MG63 (cell line): ENCODE results near the gene KLHL29. TPM values are rescaled to one million over a fixed set of nuclear protein-coding genes. Genes with fewer than 3 reads are reported as not detected.

Experiments
- DNase-seq: peaks from one replicate; pipeline ENCODE4 v3.0.0-alpha.2; 2020
- H3K27me3 ChIP-seq: fragments of 250-450 bp; sonication (Bioruptor Pico); 2 replicates; pipeline ENCODE4 v1.5.1; 2020; ENCODE audit warnings: mild to moderate bottlenecking, moderate library complexity
- H3K36me3 ChIP-seq: fragments of 250-450 bp; sonication (Bioruptor Pico); 2 replicates; pipeline ENCODE4 v1.5.1; 2020; ENCODE audit warnings: mild to moderate bottlenecking, moderate library complexity
- H3K4me3 ChIP-seq: fragments of 250-450 bp; sonication (Bioruptor Pico); 2 replicates; pipeline ENCODE4 v1.5.1; 2020; ENCODE audit warnings: mild to moderate bottlenecking, moderate library complexity
- H3K9me3 ChIP-seq: fragments of 250-450 bp; sonication (Bioruptor Pico); 2 replicates; pipeline ENCODE4 v1.5.1; 2020; ENCODE audit warnings: mild to moderate bottlenecking, moderate library complexity
- total RNA-seq: library from RNA; depleted of rRNA; stranded (reverse); fragments of >200 nt; shearing (Covaris generic); gene quantifications from 2 replicates; pipeline ENCODE4 v1.2.3, GENCODE V29; 2014; ENCODE audit warnings: low replicate concordance

KLHL29 gene
- total RNA-seq, 1 experiment from 2014 or later = 1.5 TPM

DNA sequence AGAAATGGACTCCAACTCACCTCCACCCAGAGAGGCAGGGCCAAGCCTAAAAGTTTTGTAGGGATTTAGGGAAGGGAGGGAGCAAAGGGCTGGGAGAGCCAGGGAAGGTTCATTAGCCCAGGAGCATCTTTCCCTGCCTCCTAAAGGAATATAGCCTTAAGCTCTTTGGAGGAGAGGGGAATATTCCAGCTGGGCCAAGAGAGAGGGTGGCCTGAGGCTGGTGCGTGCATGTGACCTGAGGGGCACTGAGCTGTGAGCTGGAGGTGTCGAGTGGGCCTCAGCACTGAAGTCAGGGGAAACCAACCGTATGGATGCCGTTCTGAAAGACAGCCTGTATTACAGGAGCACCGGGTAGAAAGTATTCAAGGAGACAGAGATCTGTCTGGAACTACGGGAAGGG lies 112.6 kb downstream of the KLHL29 start:
- Histone ChIP-seq H3K36me3 (no peaks in the 10 kb centered on the region), H3K9me3 (no peaks in the 10 kb centered on the region), H3K4me3 (no peak overlapping the region), H3K27me3 (no peaks in the 10 kb centered on the region)
- no peak for DNase-seq

DNA sequence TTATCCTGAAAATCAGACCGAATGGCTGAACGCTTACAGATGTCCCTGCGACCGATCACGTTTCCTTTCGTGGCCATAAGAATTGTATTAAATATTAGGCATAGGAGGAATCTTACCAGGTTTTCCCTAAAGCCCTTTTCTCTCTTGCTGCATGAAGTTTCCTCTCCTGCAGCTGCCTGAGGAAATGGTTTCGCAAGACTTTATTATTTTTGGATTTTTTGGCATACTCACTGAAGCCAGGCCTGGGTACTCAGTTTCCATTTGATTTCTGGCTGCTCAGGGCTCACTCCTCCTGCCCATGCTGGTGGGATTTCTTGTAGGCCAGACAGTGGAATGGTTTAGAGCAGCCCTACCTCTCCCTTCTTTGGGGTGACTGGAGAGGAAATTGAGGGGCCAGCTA lies 114.0 kb downstream of the KLHL29 start:
- Histone ChIP-seq H3K9me3 (no peaks in the 10 kb centered on the region), H3K27me3 (no peaks in the 10 kb centered on the region), H3K4me3 (no peak overlapping the region), H3K36me3 (no peaks in the 10 kb centered on the region)
- DNase-seq = no peak

DNA sequence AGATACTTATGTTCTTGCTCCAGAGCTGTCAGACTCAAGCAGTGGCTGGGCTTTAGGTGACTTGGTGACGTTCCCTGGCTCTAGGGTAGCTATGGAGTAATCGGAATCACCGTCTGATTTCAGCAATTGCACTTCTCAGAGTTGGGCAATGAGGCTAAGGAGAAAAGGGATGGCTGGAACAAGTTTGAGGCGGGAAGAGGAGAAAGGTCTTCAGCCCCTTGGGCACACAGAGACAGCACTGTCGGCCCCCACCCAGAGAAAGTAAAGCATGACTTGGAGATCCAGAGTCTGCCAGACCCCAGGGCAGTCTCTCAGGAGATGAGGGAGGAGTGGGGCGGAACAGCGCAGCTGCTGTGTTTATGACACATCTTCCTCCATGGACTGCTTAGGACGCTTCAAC lies 114.5 kb downstream of the KLHL29 start:
- no peaks in the 10 kb centered on the region for H3K9me3 ChIP-seq
- H3K36me3 ChIP-seq = no peaks in the 10 kb centered on the region
- no peak for DNase-seq
- no peaks in the 10 kb centered on the region for H3K27me3 ChIP-seq
- no peak overlapping the region for H3K4me3 ChIP-seq

DNA sequence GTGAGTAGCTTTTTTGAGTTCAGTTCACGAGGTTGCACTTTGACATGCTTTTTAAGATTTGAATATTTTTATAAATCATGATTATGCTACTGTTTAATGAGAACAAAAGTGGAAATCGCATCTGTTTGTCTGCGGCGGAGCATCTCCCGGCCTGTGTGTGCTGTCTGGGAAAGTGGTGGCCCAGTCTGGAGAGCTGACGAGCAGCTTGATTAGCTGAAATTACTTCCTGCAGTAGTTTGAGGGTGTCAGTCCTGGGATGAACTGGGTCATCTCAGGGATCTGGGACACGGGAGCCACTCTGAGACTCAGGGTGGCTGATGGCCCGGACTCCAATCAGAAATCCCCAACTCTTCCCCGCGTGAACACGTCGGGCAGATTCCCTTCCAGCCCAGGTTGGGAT lies 115.9 kb downstream of the KLHL29 start:
- H3K4me3 ChIP-seq = no peak overlapping the region

DNA sequence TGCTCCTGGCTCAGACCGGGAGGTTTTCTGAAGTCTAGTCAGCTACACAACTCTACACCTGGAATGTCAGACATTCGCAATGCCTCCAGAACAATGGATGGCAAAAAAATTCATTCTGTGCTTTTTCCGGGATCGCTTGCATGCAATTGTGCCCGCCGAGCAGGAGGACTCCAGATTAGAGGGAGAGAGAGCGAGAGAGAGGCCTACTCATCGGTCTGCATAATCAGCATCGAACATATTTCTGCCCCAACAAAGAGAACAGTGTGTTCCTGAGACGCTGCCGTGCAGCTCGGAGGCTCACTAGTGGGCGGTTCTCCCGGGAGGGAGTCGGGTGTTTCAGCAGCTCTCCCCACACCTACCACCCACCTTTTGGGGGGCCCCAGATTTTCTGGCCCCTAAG lies 117.1 kb downstream of the KLHL29 start:
- Histone ChIP-seq H3K27me3 (no peaks in the 10 kb centered on the region), H3K9me3 (no peaks in the 10 kb centered on the region), H3K4me3 (no peak overlapping the region), H3K36me3 (no peaks in the 10 kb centered on the region)
- DNase-seq = no peak

More for the DNA sequence above, 115.9 kb downstream of the KLHL29 start:
- Histone ChIP-seq H3K27me3 (no peaks in the 10 kb centered on the region), H3K9me3 (no peaks in the 10 kb centered on the region), H3K36me3 (no peaks in the 10 kb centered on the region)
- no peak for DNase-seq

DNA sequence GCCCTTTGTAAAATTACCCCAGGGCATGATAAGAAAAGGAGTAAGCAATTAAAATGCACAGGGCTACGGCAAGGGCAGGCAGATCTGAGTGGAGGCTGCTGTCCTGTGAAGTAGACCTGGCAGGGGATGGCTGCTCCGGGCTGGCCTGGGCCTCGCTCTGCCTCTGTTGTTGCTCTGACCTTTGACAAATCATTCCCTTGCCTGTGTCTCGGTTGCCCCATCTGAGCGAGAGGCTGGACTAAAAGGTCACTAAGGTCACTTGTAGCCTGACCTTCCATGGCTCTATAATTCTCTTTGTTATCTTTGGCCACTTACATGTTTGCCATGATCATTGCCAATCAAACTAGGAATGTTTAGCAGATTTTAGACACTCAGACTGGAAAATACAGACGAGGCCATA lies 118.1 kb downstream of the KLHL29 start:
- H3K9me3 ChIP-seq = no peaks in the 10 kb centered on the region
- DNase-seq = no peak
- no peaks in the 10 kb centered on the region for H3K36me3 ChIP-seq
- no peak overlapping the region for H3K4me3 ChIP-seq
- no peaks in the 10 kb centered on the region for H3K27me3 ChIP-seq

DNA sequence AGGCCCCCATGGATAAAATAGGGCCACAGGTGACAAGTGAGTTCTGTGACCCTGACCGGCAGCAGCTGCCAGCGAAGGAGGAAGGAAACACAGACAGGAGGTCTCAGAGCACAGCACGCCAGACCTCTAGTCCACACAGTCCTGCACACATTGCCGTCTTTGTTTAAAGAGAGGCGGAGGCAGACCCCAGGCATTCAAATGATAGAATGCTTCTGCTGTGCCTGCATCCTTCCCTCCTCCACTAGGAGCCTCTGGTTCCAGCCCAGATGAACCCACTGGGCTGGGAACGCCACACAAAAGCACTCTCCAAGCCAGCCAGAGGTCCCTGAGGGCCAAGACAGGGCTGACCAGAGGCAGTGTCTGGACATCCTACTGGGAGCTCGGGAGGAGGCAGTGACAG lies 118.7 kb downstream of the KLHL29 start:
- no peaks in the 10 kb centered on the region for H3K27me3 ChIP-seq
- no peak for DNase-seq
- H3K36me3 ChIP-seq = no peaks in the 10 kb centered on the region
- H3K4me3 ChIP-seq = no peak overlapping the region
- H3K9me3 ChIP-seq = no peaks in the 10 kb centered on the region

DNA sequence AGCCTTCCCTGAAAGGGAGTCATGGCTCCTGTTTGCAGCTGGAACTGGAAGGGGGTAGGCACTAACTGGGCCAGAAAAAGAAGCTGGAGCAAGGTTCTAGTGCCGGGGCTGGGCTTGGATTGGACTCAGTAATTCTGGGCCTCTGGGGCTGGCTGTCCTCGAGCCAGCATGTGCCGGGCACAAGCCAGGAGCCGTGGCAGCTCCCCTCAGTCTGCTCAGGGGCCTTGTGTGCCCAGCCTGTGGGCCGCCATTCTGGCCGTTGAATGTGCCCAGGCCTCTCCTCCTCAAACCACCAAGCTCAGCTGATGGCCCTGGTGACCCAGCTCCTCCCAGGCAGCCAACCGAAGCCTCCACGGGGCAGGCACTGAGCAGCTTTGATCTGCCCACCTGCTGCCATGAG lies 119.6 kb downstream of the KLHL29 start:
- Histone ChIP-seq H3K36me3 (no peaks in the 10 kb centered on the region), H3K9me3 (no peaks in the 10 kb centered on the region), H3K27me3 (no peaks in the 10 kb centered on the region), H3K4me3 (no peak overlapping the region)
- DNase-seq = no peak

DNA sequence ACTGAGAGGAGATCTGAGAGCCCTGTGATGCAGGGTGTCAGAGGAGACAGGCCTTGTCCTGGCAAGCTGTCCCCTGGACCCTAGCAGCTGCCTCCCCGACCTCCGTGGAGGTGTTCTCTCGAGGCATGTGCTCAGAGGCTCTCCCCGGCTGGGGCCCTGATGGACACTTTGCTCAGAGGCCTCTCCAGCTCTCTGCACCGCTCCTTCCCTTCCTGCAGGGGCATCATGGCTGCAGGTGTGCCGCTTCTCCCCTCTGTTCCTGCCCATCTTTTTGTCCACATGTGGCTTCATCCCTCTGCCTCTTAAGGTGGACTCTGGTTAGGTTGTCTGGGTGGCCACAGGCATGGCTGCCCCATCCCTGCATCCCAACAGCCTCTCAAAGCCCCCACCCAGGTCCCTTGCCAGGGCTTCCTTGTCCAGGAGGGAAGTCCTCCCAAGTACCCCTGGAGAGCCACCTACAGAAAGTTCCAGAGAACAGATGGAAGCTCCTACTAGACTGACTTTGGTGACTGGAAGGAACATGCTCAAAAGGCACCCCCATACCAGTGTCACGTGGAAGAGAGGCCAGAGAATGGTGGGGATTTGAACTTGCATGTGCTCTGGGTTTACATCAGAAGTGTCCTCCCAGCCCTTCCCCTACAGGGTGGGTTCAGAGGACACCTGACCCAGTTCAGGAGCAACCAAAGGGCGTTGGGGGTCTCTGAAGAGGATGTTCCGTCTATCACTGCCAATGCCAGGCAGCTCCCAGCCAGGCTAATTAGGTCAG lies 120.4 kb downstream of the KLHL29 start:
- no peaks in the 10 kb centered on the region for H3K9me3 ChIP-seq
- no peaks in the 10 kb centered on the region for H3K36me3 ChIP-seq
- no peak for DNase-seq
- H3K4me3 ChIP-seq = no peak overlapping the region
- H3K27me3 ChIP-seq = no peaks in the 10 kb centered on the region

DNA sequence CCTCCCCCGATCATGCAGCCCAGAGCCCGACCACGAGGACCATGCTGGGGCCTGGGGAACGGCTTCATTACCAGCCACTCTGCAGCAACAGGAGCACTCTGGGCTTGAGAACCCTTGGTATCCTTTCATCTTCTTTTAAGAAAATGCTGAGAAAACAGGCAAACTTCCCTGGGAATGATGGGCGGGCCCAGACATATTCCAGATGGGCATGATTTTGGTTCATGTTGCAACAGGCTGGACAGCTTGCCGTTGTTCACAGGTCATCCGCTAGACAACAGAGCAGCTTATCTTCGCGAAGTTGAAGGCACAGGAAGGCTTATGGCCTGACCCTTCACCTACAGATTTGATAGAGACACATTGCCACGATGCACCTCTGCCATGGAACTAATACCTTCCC lies 121.0 kb downstream of the KLHL29 start:
- no peak overlapping the region for H3K4me3 ChIP-seq
- H3K9me3 ChIP-seq = no peaks in the 10 kb centered on the region
- no peaks in the 10 kb centered on the region for H3K36me3 ChIP-seq
- no peaks in the 10 kb centered on the region for H3K27me3 ChIP-seq
- DNase-seq = no peak

DNA sequence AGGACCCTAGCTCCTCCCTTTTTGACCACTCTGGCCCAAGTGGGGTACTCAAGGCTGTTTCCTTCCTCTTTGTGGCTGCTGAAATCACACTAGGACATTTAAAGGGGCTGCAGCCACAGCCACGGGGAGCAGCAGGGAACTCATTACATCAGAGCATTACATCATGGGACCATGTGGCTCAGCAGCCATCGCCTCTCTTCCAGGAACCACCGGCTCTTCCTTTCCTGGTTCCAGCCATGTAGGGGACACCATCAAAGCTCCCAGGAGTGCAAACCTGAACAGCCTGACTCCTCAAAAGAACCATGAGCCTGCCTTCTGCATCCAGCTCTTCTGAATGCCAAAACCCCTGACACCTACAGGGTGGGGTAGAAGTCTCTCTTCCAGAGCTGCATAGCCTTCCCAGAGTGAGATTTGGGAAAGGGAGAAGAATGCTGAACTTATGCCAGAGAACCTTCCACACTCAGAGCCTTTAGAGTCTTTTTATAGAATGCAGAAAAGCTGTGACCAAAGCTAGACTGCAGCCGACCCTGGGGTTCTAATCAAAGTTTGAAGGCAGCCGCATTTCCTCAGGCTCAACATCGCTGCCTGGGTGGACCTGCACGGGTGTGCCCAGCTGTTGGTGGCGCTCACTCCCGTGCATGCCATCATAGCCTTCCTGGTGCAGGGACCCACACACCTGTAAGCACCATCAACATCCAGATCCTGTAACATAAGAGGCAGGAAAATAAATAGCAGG lies 121.7 kb downstream of the KLHL29 start:
- no peak for DNase-seq
- Histone ChIP-seq H3K27me3 (no peaks in the 10 kb centered on the region), H3K4me3 (no peak overlapping the region), H3K9me3 (no peaks in the 10 kb centered on the region), H3K36me3 (no peaks in the 10 kb centered on the region)

DNA sequence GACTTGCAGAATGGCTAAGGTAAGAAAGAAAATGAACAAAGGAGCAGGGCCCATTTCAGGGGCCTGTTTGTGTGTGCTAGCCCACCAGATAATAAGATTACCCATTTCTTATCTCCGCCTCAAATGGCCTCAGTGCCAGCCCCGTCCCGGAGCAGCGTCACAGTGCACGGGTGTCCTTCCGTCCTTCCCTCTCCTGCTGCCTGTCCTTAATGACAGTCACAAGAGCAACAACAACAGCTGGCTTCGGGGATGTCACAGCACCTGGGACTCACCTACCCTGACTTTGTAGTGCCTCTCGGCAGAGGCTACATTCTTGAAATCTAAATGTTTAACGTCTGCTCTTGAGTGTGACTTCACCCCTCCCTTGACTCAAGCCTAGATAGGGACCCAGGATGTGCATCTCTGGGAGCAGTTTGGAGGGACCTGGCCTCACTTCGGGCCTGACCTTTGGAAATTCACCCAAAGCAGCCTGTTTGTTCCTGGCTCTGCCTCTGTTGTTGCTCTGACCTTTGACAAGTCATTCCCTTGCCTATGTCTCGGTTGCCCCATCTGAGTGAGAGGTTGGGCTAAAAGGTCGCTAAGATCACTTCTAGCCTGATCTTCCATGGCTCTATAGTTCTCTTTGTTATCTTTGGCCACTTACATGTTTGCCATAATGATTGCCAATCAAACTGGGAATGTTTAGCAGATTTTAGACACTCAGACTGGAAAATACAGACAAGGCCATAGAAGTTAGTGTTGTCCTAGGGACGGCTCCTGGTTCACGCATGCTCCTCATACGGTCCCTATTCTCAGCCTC lies 122.5 kb downstream of the KLHL29 start:
- no peaks in the 10 kb centered on the region for H3K27me3 ChIP-seq
- no peaks in the 10 kb centered on the region for H3K36me3 ChIP-seq
- no peak for DNase-seq
- no peak overlapping the region for H3K4me3 ChIP-seq
- no peaks in the 10 kb centered on the region for H3K9me3 ChIP-seq

DNA sequence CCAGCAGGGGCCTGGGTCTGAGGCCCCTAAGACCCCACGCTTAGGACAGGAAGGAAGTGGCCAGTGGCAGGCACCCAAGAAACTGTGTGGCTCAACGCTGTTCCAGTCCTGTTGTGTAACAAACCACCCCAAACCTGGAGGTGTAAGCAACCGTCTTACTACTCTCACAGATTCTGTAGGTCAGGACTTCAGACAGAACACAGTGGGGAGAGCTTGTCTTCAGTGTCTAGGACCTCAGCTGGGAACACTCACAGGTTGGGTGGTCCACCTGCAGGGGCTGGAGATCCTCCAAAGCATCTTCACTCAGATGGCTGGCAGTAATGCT lies 123.0 kb downstream of the KLHL29 start:
- H3K9me3 ChIP-seq = no peaks in the 10 kb centered on the region
- DNase-seq = no peak
- no peak overlapping the region for H3K4me3 ChIP-seq
- no peaks in the 10 kb centered on the region for H3K36me3 ChIP-seq
- no peaks in the 10 kb centered on the region for H3K27me3 ChIP-seq

DNA sequence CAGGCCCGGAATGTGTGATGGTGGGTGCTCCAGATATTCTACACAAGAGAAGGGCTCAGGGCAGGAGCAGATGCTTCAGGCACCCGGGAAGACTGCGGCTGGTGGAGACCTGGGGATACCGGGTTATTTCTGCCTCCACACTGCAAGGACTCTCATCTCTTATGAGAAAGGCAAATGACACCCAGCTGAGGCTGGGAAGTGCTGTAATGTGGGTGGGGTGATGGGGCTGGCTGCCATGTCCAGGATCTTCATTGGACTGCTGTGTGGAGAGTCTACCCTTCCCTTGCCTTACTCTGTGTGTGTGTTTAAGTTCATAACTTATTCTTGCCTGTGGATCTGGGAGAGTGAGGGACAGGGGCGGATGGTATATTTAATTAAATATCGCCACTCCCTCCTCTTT lies 124.1 kb downstream of the KLHL29 start:
- Histone ChIP-seq H3K4me3 (no peak overlapping the region), H3K36me3 (no peaks in the 10 kb centered on the region), H3K27me3 (no peaks in the 10 kb centered on the region), H3K9me3 (no peaks in the 10 kb centered on the region)
- DNase-seq = no peak

DNA sequence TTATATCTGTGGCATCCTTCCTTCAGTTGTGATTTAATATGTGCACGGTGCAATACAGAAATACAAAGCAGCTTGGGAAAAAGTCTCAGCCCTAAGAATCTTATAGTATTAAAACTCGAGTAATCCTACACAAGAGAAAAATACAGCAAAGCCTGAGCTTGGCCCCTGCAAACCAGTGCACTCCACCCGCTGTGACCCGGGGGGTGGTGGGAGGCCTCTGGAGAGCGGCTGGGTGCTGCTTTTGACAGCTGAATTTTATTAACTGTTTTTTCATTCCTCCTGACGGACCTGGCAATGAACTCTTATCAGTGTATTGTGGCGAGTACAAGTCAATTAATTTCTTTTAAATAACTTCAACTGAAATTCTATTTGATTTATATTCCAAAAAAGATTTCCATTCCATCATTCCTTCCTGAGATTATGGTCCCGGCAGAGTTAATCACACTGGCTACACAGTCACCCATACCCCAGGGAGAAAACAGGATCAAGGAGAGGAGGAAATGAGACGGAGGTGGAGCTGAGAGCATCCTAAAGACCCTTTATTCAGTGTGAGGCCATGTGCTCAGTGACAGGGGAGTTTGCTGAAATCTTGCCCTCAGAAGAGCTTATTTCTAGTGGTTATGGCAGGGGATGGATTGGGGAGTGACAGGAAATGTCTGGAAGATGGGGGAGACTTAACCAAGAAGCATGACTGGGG lies 124.8 kb downstream of the KLHL29 start:
- H3K36me3 ChIP-seq = no peaks in the 10 kb centered on the region
- H3K27me3 ChIP-seq = no peaks in the 10 kb centered on the region
- DNase-seq = no peak
- H3K4me3 ChIP-seq = no peak overlapping the region
- no peaks in the 10 kb centered on the region for H3K9me3 ChIP-seq

DNA sequence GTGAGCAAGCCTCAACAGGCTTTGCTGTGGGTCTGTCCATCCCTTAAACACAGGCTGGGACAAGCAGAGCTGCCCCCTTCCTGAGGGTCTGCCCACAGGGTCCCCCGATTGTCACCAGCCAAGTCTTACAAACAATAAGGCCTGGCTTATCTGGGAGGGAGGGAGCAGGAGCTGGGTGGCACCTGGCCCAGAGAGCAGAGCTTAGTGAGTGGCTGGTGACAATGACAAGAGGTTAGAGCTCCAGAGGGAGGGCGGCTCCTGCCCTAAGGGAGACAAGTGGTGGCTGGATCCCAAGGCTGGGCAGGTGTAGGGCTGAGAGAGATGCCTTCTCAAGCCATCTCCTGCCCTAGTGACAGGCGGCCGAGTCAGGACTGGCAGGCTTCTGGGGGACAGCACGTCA lies 125.5 kb downstream of the KLHL29 start:
- H3K36me3 ChIP-seq = no peaks in the 10 kb centered on the region
- DNase-seq = no peak
- no peaks in the 10 kb centered on the region for H3K27me3 ChIP-seq
- no peak overlapping the region for H3K4me3 ChIP-seq
- no peaks in the 10 kb centered on the region for H3K9me3 ChIP-seq

DNA sequence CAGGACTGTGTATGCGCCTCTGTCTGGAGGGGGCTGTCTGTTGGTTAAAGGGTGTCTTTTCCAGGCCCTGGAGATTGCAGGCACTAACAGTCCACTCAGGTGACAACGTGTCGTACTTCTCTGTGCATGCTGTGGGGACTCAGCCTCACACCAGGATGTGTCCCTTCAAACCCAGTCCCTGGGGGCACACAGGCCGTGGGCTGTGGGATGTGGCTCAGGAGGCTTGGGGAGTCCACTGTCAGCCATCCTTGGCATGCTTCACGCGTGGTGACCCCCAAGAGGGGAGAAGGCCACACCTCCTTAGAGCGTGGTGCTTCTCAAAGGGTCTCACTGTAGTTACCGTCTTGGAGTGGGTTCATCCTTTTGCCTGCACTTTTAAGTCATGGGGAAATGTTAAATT lies 127.8 kb downstream of the KLHL29 start:
- H3K9me3 ChIP-seq = no peaks in the 10 kb centered on the region
- no peaks in the 10 kb centered on the region for H3K36me3 ChIP-seq
- no peak overlapping the region for H3K4me3 ChIP-seq
- H3K27me3 ChIP-seq = no peaks in the 10 kb centered on the region
- no peak for DNase-seq
